HepG2 (cell line): ENCODE results near the gene TBC1D4. TPM values are rescaled to one million over a fixed set of nuclear protein-coding genes. Genes with fewer than 3 reads are reported as not detected.

Experiments used
- ASH2L ChIP-seq: fragments of 300-600, 200-600 bp; sonication (generic); IDR thresholded peaks from 2 replicates; pipeline ENCODE4 v1.7.0; 2017; ENCODE audit warnings: low read depth, mild to moderate bottlenecking, moderate library complexity, mixed read lengths, low read length; ENCODE audit not compliant: insufficient read length
- HDAC1 ChIP-seq: sonication (generic); formaldehyde crosslinking; IDR thresholded peaks from 2 replicates; pipeline ENCODE4 v1.5.1; 2020; ENCODE audit warnings: mild to moderate bottlenecking, missing genetic modification reagents
- POGZ ChIP-seq: sonication (generic); formaldehyde crosslinking; IDR thresholded peaks from 2 replicates; pipeline ENCODE4 v1.4.0; 2020; ENCODE audit warnings: mild to moderate bottlenecking, missing genetic modification reagents
- polyA plus RNA-seq, 8 experiments: library from polyadenylated mRNA; depleted of rRNA in 3 of 8; stranded (reverse) in 7 of 8; unstranded in 1 of 8; fragments of >200 nt; fragmentation: Illumina TruSeq in 4 of 8; extraction: Trizol in 4 of 8; gene quantifications; 2 replicates each; pipeline versions ENCODE4 v1.2.1 to v1.2.3, GENCODE V29; 2011 to 2016; ENCODE audit warnings: low read depth in 4 of 8, missing spikeins in 1 of 8, mixed read lengths in 1 of 8; ENCODE audit not compliant: insufficient read depth in 1 of 8
- total RNA-seq, 5 experiments: library from RNA; depleted of rRNA; stranded (reverse); fragments of >200 nt; fragmentation: Illumina TruSeq; extraction: Trizol; gene quantifications; 2 replicates each; pipeline ENCODE4 v1.2.3, GENCODE V29; 2016; ENCODE audit warnings: low read depth in 1 of 5
- TF ChIP-seq, protein P1 (sequence below): sonication (generic); formaldehyde crosslinking; conservative IDR thresholded peaks from 2 replicates; pipeline ENCODE4 v1.4.0; 2020; ENCODE audit warnings: missing genetic modification reagents
- TF ChIP-seq, protein P2 (sequence below): sonication (generic); formaldehyde crosslinking; IDR thresholded peaks from 2 replicates; pipeline ENCODE4 v1.4.0; 2020; ENCODE audit warnings: mild to moderate bottlenecking, missing genetic modification reagents
- TF ChIP-seq, protein P3 (sequence below): sonication (generic); formaldehyde crosslinking; conservative IDR thresholded peaks from 2 replicates; pipeline ENCODE4 v1.4.0; 2020; ENCODE audit warnings: mild to moderate bottlenecking, missing genetic modification reagents, moderate library complexity

TBC1D4 gene
- total and polyA plus RNA-seq, 2 of the 13 experiments (the other 11 are each of a cell fraction or from before 2014, with no cell fraction given) = 35.9 to 64.4 TPM

DNA sequence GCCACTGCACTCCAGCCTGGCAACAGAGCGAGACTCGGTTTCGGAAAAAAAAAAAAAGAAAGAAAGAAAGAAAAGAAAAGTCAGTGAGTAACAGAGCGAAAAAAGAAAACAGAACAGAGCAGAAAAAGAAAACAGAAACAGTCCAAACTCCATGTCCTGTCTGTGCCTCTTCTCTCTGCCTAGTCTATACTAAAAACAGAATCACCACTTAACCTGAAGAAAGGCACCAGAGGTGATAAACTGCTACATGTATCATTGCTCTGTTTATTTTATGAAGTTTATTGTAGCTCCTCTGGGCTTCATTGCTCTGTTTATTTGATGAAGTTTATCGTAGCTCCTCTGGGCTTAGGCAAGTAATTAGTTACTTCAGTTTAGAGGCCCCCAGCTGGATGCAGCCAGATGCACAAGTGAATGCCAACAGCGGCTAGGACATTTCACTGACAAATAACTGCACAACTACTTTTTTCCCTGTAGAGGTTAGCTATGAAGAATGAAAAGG lies 39.2 kb downstream of the TBC1D4 start (continued):
- TF ChIP-seq, protein P1, sequence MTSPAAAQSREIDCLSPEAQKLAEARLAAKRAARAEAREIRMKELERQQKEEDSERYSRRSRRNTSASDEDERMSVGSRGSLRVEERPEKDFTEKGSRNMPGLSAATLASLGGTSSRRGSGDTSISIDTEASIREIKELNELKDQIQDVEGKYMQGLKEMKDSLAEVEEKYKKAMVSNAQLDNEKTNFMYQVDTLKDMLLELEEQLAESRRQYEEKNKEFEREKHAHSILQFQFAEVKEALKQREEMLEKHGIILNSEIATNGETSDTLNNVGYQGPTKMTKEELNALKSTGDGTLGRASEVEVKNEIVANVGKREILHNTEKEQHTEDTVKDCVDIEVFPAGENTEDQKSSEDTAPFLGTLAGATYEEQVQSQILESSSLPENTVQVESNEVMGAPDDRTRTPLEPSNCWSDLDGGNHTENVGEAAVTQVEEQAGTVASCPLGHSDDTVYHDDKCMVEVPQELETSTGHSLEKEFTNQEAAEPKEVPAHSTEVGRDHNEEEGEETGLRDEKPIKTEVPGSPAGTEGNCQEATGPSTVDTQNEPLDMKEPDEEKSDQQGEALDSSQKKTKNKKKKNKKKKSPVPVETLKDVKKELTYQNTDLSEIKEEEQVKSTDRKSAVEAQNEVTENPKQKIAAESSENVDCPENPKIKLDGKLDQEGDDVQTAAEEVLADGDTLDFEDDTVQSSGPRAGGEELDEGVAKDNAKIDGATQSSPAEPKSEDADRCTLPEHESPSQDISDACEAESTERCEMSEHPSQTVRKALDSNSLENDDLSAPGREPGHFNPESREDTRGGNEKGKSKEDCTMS (CRISPR knock-in tag) = no peak
- peak; percentile 44; the same call in 1 of the 2 replicates for TF ChIP-seq POGZ (CRISPR knock-in tag)
- TF ChIP-seq, protein P2, sequence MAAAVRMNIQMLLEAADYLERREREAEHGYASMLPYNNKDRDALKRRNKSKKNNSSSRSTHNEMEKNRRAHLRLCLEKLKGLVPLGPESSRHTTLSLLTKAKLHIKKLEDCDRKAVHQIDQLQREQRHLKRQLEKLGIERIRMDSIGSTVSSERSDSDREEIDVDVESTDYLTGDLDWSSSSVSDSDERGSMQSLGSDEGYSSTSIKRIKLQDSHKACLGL = no peak
- 0 out of 2 replicates have a peak, but pooled peaks have one; percentile 25 for TF ChIP-seq HDAC1
- TF ChIP-seq, protein P3, sequence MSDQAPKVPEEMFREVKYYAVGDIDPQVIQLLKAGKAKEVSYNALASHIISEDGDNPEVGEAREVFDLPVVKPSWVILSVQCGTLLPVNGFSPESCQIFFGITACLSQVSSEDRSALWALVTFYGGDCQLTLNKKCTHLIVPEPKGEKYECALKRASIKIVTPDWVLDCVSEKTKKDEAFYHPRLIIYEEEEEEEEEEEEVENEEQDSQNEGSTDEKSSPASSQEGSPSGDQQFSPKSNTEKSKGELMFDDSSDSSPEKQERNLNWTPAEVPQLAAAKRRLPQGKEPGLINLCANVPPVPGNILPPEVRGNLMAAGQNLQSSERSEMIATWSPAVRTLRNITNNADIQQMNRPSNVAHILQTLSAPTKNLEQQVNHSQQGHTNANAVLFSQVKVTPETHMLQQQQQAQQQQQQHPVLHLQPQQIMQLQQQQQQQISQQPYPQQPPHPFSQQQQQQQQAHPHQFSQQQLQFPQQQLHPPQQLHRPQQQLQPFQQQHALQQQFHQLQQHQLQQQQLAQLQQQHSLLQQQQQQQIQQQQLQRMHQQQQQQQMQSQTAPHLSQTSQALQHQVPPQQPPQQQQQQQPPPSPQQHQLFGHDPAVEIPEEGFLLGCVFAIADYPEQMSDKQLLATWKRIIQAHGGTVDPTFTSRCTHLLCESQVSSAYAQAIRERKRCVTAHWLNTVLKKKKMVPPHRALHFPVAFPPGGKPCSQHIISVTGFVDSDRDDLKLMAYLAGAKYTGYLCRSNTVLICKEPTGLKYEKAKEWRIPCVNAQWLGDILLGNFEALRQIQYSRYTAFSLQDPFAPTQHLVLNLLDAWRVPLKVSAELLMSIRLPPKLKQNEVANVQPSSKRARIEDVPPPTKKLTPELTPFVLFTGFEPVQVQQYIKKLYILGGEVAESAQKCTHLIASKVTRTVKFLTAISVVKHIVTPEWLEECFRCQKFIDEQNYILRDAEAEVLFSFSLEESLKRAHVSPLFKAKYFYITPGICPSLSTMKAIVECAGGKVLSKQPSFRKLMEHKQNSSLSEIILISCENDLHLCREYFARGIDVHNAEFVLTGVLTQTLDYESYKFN (CRISPR knock-in tag) = 0 out of 2 replicates have a peak, but pooled peaks have one; percentile 11
- TF ChIP-seq ASH2L = peak; percentile 13
